ENCODE data around the gene DUSP1.

DNA sequence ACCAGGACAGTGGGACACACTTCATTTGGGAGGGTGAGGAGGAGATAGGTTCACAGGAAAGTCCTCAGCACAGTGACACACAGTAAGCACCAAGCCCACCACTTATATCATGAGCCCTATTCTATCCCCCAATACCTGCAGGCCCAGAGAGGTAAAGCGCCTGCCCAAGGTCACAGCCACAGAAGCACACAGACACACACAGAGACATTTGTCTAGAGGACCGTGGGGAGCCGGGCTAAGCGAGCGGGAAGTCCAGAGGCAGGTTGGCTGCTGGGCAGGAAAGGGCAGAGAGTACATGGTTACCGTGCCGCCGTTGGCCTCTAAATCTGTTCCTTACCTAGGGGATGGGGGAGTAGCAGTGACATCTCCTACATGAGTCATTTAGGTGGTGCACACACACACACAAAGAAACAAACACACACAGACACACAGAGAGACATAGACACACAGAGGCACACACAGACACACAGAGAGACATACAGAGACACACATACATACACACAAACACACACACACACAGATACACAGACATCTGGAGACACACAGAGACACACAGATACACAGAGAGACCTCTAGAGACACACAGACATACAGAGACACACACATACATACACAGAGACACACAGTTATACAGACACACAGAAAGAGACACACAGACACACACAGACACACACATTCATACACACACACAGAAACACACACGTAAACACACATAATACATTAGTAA is 15.9 kb upstream of the DUSP1 start:
- no peak for TF ChIP-seq CTCF (IDR thresholded peaks at IDR 0.05)
- TF ChIP-seq POLR2A (IDR thresholded peaks at IDR 0.05) = no peak

Data from esophagus squamous epithelium (tissue), 4 donors.